GM21526 (cell line): ENCODE data around the gene TCAP.

Experiments
- ATAC-seq: cut with Tn5 transposase; IDR thresholded peaks from one replicate; pipeline ENCODE4 v1.9.1; 2021; ENCODE audit warnings: moderate library complexity; ENCODE audit not compliant: unreplicated experiment, low FRiP score

Gene TCAP, protein sequence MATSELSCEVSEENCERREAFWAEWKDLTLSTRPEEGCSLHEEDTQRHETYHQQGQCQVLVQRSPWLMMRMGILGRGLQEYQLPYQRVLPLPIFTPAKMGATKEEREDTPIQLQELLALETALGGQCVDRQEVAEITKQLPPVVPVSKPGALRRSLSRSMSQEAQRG

DNA sequence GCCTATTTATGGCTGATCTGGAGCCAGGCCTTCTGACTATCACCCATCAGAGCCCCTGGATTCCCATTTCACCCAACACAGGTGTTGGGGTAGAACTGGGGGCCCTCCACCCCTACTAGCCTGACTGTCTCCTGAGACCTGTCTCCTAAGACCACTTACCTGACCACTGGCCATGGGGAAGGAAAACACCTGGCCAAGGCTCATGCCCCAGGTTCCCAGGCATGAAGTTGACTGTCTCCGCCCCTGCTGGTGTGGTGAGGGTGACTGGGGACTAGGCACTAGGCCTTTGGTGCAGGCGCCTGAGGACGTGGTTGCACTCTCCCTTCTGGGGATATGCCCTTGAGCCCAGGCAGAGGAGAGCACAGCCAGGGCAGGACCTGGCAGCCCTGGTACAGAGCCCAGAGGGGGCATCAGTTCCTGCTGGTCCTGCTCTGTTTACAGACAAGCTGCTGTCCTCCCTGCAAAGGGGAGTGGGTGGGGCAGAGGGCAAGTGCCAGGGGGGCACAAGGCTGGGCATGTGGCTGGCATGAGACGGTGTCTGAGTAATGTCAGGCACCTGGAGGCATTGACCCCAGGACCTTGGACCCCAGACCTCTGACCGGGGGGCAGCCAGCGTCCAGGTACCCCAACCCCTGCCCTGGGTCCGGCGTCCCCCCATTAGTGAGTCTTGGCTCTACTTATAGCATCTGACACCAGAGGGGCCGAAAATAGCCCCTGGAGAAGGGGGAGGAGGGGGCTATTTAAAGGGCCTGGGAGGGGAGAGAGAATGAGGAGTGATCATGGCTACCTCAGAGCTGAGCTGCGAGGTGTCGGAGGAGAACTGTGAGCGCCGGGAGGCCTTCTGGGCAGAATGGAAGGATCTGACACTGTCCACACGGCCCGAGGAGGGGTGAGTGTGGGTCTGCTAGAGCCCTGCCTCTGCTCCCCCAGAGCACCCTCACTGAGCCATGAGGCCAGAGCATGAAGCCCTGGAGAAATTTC is at the start of gene TCAP:
TCAP (plus strand) TSS at position 769 of the 981 bp plus-strand sequence; CDS start at position 780, 11 bp downstream.
- no peak for ATAC-seq

GRCh38 chr17:39615434-39615833 is 49.7 kb upstream of the TCAP start:
- ATAC-seq, result no peak

DNA sequence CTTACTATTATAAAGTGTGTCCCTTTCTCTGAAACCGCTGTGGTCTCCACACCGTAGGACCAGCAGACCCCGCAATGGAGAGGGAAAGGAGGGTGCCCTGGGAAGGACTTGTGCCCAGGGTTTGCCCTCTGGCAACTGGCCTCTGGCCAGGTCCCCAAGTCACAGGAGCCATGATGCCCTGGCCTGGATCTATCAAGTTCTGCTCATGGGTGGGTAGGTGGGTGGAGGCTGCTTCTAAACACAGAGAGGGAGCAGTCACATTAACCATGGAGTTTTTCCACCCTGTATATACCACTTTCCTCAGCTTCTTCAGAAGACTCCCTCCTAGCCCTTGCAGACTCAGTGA is 48.1 kb upstream of the TCAP start:
- no peak for ATAC-seq

- no peak for ATAC-seq
Observed at GRCh38 chr17:39617446-39618245, 47.5 kb upstream of the TCAP start.

DNA sequence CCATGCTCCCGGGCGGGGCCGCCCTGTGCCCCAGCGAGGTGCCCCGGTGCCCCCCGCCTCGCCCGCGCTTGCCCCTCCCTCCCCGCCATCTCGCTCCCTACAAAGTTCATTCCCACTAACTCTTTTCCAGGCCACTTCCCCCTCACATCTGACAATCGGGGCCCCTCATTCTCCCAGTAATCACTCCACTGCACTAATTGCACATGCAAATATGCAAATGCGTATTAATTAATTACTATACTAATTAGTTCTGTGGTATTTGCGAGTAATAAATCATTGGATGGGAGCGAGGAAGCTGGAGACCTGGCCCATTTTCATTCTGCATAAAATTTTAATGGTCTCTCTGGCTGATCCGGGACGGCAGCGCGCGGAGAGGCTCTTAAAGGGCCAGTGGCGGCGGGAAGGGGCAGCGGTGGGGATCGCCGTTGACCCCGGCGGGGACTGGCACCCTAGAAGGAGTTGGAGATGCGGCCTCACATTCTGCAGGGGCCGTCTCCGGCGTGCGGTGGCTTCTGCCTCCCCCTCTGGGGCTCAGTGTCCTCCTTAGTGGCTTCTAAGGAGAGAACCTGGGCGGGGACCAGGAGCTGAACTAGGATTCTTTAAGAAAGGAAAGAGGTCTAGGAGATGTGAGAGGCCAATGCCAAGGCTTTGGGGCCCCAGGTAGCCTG is 46.8 kb upstream of the TCAP start:
- no peak for ATAC-seq

- no peak for ATAC-seq
Observed at GRCh38 chr17:39618956-39619785, 46.0 kb upstream of the TCAP start.

DNA sequence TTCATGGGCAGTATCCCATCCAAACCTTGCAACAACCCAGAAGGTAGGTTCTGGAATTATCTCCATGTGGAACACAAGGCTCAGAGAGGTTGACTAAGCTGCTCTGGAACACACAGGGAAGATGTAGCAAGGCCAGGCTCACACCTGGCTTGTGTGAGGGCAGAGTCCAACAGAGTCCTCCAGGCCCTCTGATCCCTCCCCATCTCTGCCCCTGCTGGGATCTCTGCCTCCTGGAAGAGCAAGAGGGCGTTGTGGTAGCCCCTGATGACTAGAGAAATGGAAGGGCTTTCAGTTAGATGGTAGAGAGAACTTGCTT is 45.4 kb upstream of the TCAP start:
- no peak for ATAC-seq

DNA sequence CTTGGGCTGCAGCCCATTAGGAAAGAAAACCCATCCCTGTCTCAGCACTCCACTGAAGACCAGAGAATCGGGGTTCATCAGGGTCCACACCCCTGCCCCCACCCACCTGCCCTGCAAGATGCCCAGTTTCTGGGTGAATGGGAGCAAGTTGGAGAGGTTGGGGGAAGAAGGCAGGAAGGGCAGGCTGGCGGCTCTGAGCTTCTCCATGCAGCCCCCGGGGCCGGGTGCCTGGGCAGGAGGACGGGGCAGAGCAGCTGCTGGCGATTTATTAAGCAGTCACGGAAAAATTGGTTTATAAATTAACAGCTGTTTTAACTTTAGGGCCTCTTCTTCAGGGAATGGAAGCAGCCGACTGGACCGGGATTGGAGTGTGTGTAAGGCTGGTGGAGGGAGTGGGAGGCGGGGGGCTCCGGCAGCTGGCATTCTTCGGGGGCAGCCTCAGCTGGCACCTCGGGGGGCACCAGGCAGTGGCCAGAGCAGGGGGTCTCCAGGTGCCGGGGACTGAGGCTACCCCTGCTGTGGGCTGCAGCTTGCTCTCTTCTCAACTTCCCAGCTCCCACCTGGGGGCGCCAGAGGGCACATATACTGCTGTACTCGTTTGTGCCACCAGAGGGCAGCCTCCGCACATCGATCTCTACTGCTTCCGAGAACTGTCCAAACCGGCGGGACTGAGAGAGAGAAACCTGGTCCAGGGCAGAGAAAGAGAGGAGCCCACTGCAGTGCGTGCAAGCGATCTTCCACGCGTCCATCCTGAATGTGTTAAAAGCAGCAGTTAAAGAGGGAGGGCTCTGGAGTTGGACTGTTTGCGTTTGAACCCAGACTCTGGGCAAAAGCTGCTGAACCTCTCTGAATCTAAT is 43.4 kb upstream of the TCAP start:
- ATAC-seq, result no peak

DNA sequence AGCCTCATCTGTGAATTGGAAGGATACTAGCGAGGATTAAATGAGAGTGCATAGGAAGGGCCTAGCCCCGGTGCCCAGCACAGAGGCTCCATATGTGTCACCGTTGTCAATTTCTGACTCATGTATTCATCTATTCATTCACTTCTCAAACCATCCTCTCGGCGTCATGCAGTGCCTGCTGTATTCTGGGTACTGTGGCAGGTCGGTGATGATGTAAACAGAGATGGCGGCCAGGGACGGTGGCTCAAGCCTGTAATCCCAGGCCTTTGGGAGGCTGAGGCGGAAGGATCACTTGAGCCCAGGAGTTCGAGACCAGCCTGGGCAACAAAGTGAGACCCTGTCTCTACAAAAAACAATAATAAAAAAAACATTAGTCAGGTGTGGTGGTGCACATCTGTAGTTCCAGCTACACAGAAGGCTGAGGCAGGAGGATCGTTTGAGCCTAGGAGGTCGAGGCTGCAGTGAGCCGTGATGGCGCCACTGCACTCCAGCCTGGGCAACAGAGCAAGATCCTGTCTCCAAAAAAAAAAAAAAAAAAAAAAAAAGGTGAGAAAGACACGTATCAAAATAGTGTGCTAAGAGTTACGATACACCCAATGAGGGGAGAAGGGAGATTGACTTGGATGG is 42.7 kb upstream of the TCAP start:
- ATAC-seq, result no peak

DNA sequence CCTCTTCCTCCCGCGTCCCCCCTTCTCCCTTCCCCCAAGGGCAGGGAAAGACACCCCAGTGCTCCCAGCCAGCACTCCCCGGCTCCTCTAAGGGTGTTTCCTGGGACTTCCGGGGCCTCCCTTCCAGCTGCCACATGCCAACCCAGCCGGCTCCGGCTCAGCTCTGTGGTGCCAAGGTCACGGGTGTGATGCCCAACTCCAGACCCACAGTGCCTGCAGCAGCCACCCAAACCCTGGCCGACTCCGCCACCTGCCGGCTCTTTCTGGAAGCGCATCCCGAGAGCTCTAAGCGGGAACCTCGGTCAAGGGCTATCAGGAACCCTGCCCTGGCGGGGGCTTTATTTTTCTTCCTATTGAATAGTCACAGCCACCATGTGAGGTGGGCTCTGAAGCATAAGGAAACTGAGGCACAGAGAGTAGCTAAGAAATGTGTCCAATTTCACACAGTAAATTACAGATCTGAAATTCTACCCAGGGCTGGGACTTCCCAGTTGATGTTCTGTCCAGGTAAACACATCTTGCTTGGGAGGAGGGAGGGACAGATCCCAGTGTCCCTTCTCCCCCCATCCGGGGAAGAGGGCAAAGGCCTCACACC is 41.7 kb upstream of the TCAP start:
- ATAC-seq, result no peak

- ATAC-seq, result no peak
Observed at GRCh38 chr17:39624313-39624712, 40.8 kb upstream of the TCAP start.

DNA sequence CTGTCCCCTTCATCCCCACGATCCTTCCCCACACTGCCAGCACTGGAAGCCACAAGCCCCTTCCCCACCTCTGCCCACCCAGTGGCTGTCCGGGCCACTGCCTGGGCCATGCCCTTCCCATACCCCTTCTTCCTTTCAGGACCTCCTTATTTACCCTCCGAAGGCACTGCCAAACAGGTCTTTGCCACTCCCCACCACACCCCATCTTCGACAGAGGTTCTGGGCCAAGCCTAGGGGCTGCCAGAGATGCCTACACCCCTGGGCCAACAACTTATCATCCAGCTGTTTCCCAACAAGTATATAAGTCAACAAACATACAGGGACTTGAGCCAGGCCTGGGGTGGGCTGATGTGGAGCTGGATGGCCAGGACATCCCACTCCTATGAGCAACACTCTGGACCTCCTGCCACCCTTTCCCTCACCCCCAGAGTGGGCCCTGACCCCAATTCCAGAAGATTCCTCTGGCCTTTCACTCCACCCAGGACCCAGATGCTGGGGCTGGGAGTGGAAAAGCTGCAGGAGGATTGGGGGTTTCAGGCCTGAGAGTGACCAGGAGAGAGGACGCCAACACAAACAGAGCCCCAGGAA is 39.9 kb upstream of the TCAP start:
- ATAC-seq, result no peak

DNA sequence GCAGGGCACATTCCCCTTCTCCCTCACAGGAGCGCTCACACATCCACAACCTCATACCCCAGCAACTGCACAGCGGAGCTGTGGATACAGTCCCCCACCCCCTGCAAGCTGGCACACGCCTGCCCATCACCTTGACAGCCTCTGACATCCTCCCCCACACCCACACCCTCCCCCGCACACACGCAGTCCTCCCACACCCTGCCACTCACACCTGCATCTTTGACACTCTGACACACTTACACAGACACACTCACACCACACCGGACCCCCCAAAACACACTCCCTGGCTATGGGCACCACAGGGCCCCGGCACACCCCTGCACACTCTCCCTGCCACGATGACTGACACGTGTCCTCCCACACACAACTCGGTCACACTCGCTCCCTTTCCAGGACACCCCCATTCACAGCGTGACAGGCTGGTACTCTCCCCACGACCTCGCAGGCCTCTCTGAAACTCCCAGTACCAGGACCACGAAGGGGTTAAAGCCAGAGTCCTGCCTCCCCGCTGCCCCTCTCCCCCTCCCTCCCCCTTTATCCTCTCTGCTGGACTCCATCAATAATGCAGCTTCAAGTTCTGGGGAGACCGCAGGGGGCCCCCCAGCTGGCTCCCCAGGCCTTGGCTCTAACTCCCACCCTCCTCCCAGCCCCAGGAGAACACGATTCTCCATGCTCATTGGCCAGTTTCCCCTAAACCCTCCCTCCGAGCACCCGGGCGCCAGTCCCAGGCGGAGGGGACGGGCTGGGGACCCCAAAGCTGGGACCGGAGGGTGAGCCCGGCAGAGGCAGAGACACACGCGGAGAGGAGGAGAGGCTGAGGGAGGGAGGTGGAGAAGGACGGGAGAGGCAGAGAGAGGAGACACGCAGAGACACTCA is 38.7 kb upstream of the TCAP start, which contains the start of gene PPP1R1B:
PPP1R1B (plus strand) TSS at position 782 of the 876 bp plus-strand sequence. CDS start 441 bp downstream, outside the sequence.
- no peak for ATAC-seq

DNA sequence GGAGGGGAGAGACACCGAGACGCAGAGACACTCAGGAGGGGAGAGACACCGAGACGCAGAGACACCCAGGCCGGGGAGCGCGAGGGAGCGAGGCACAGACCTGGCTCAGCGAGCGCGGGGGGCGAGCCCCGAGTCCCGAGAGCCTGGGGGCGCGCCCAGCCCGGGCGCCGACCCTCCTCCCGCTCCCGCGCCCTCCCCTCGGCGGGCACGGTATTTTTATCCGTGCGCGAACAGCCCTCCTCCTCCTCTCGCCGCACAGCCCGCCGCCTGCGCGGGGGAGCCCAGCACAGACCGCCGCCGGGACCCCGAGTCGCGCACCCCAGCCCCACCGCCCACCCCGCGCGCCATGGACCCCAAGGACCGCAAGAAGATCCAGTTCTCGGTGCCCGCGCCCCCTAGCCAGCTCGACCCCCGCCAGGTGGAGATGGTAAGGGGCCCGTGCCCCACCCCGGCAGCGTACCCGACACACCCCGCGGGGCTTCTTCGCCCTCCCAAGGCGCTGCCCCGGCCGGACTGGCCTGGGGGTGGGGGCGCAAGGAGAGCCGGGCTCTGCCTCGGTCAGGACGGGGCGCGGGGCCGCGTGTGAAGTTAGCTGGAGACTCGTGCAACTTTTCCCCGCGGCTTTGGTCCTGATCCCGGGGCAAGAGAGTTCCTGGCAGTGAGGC is 38.0 kb upstream of the TCAP start:
- no peak for ATAC-seq

DNA sequence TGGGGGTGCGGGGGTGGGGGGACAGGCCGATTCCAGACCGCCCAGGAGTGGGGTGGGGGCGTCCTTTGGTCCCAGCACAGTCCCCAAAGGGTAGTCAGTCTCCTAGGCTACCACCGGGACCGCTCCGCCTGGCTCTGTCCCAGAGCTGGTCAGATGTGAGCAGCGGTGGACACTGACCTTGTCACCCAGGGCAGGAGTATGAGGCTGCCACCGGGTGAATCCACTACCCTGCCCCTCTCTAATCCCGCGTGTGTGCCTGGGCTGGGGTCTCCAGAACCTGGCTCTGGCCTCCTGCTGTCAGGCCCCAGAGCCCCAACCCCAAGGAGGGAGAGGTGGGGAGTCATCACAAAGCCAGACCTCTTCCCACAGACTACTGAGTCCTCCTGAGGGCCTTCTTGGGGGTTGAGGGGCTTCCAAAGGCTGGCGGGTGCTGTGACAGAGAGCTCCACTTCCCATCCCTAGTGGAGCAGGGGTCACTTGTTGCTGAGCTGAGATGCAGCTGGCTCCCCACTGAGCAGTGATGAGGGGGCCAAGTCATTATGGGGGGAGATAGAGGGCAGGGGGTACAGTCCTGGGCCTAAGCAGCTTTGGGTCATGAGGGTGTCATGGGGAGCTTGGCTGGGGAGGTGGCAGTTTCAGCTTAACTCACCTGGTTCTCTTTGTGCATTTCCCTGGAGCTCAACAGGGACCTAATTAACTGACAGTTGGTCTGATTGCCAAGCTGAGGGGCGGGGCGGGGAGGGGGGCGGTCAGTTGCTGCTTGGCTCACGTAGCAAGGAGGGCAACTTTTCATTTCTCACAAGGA is 37.2 kb upstream of the TCAP start:
- no peak for ATAC-seq
